ENCODE measurements around the gene GNB1L. TPM values are rescaled to one million over a fixed set of nuclear protein-coding genes. Genes with fewer than 3 reads are reported as not detected.

The GNB1L gene
- total and polyA plus RNA-seq, 9 of the 15 experiments (the other 6 are each of a cell fraction or from before 2014, with no cell fraction given) = 0.56 to 50.5 (median 10.2) TPM

- no peak for TF ChIP-seq ZBTB40 (IDR thresholded peaks at IDR 0.05)
- peak; percentile 44; the same call in 1 of the 2 replicates for TF ChIP-seq ZBTB40 (CRISPR knock-in tag; IDR thresholded peaks at IDR 0.05)
- no peak for TF ChIP-seq ZBTB7A (IDR thresholded peaks at IDR 0.05; ENCODE audit: borderline replicate concordance, control insufficient read depth, low read depth, low read length)
- no peak for TF ChIP-seq ZNF354B (CRISPR knock-in tag; IDR thresholded peaks at IDR 0.05)
- TF ChIP-seq YY1 (IDR thresholded peaks at IDR 0.05; ENCODE audit: borderline replicate concordance in 1 of 3, control insufficient read depth in 1 of 3, extremely low read depth in 1 of 3, insufficient read depth in 3 of 3, insufficient read length in 1 of 3, insufficient replicate concordance in 2 of 3, low read depth in 1 of 3, low read length in 2 of 3) = peak in 1 of 3 experiments; percentile 3
- TF ChIP-seq ZNF76 (CRISPR knock-in tag; IDR thresholded peaks at IDR 0.05; ENCODE audit: borderline replicate concordance) = no peak
- TF ChIP-seq ARID3A (IDR thresholded peaks at IDR 0.05; ENCODE audit: borderline replicate concordance, low read depth, low read length) = no peak
These were observed 98.9 kb downstream of the GNB1L start (continued) for GRCh38 chr22:19755722-19756287.
